ENCODE measurements around the gene P4HA1.
"Not testable (repeated sequence)": the region's sequence is repeated elsewhere in the genome, so short reads cannot be mapped to it uniquely, and the experiment has no call there.

Gene P4HA1

DNA sequence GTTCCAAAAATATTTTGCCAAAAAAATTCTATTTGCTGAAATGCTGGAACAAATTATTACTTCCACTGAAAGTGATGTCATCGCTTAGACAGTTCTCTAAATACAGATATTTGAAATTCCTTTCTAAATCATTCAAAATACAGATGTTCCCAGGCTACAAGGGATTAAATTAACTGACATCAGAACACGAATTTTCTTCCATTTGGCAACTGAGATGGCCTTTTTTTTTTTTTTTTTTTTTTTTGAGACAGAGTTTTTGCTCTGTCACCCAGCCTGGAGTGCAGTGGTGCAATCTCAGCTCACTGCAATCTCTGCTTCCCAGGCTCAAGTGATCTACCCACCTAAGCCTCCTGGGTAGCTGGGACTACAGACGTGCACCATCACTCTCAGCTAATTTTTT lies 57.0 kb downstream of the P4HA1 start:
- no peak for DNase-seq

DNA sequence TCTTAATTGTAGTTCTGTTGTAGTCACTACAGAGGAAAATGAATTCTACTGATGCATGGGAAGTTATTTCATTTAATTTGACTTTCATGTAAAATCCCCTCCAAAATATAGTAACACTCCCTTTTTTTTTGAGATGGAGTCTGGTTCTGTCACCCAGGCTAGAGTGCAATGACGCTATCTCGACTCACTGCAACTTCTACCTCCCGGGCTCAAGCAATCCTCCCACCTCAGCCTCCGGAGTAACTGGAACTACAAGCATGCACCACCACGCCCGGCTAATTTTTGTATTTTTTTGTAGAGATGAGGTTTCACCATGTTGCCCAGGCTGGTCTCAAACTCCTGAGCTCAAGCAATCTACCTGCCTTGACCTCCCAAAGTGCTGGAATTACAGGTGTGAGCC lies 60.4 kb downstream of the P4HA1 start:
- DNase-seq, result not testable (repeated sequence)

- DNase-seq, result no peak
Measured at GRCh38 chr10:73032536-73032935, 64.1 kb downstream of the P4HA1 start.

DNA sequence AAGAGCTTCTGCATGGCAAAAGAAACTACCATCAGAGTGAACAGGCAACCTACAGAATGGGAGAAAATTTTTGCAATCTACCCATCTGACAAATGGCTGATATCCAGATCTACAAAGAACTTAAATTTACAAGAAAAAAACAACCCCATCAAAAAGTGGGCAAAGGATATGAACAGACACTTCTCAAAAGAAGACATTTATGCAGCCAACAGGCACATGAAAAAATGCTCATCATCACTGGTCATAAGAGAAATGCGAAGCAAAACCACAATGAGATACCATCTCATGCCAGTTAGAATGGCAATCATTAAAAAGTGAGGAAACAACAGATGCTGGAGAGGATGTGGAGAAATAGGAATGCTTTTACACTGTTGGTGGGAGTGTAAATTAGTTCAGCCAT lies 70.0 kb downstream of the P4HA1 start:
- DNase-seq, result not testable (repeated sequence)

- not testable (repeated sequence) for DNase-seq
Measured at GRCh38 chr10:73023455-73024070, 73.1 kb downstream of the P4HA1 start.

GRCh38 chr10:73022961-73023360 lies 73.7 kb downstream of the P4HA1 start:
- DNase-seq, result not testable (repeated sequence)

GRCh38 chr10:73021538-73022164 lies 75.0 kb downstream of the P4HA1 start:
- DNase-seq, result not testable (repeated sequence)

- DNase-seq, result no peak
Measured at GRCh38 chr10:73021050-73021449, 75.6 kb downstream of the P4HA1 start.

DNA sequence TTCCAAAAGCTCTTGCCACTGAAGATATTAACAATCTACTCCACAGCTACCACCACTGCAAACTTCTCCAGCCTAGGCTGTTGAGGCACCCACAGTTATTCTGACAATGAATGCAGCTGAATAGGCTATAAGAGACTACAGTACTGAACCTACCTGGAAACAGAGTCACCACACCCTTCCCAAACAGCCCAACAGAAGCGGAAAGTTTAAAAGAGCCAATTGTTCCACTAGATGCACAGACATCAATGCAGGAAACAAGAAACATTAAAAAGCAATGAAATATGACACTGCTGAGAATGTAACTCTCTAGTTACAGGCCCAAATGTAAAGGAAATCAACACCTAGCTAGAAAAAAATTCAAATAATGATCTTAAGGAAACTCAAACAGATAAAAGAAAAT lies 77.6 kb downstream of the P4HA1 start:
- DNase-seq, result no peak

DNA sequence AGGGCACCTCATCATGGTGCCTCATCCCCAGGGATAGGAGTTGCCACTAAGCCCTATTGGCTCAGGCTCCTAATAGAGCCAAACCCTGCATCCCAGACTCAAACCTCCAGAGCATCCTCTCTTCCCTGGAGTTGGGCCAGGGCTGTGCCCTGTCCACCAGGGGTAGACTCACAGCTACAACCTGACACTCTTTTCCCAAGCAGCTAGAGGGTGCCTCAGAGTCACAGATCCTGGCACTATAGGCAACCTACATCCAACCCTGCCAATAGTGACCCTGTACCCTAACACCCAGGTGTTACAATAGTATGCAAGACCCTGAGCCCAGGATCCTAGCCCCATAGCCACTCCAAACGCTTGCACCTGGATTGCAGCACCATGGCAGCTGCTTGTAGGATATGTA lies 78.0 kb downstream of the P4HA1 start:
- no peak for DNase-seq

- no peak for DNase-seq
Measured at GRCh38 chr10:73017955-73018480, 78.6 kb downstream of the P4HA1 start.

GRCh38 chr10:73015779-73016178 lies 80.9 kb downstream of the P4HA1 start:
- no peak for DNase-seq

DNA sequence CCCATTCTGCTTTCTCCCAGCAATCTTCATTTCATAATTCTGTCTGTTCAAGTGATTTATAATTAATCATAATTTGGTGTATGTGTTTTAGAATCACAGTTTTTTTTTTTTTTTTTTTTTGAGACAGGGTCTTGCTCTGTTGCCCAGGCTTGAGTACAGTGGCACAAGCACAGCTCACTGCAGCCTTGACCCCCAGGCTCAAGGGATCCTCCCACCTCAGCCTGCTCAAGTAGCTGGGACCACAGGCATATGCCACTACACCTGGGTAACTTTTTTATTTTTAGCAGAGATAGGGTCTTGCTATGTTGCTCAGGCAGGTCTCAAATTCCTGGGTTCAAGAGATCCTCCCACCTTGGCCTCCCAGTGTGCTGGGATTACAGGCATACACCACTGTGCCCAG lies 92.8 kb downstream of the P4HA1 start:
- DNase-seq, result no peak

- DNase-seq, result no peak
Measured at GRCh38 chr10:73000973-73001372, 95.7 kb downstream of the P4HA1 start.

- DNase-seq, result no peak
Measured at GRCh38 chr10:72997099-72997498, 99.6 kb downstream of the P4HA1 start.

- not testable (repeated sequence) for DNase-seq
Measured at GRCh38 chr10:72995459-72995858, 101.2 kb downstream of the P4HA1 start.

DNA sequence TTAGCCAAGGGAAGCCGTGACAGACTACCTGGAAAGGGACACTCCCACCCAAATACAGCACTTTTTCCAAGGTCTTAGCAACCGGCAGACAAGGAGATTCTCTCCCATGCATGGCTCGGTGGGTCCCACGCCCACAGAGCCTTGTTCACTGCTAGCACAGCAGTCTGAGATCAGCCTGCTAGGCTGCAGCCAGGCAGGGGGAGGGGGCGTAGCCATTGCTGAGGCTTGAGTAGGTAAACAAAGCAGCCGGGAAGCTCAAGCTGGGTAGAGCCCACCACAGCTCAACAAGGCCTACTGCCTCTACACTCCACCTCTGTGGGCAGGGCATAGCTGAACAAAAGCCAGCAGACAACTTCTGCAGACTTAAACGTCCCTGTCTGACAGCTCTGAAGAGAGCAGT lies 106.9 kb downstream of the P4HA1 start:
- DNase-seq, result not testable (repeated sequence)

- DNase-seq, result not testable (repeated sequence)
Measured at GRCh38 chr10:72984618-72985017, 112.0 kb downstream of the P4HA1 start.

- DNase-seq, result no peak
Measured at GRCh38 chr10:72981882-72982529, 114.7 kb downstream of the P4HA1 start.

DNA sequence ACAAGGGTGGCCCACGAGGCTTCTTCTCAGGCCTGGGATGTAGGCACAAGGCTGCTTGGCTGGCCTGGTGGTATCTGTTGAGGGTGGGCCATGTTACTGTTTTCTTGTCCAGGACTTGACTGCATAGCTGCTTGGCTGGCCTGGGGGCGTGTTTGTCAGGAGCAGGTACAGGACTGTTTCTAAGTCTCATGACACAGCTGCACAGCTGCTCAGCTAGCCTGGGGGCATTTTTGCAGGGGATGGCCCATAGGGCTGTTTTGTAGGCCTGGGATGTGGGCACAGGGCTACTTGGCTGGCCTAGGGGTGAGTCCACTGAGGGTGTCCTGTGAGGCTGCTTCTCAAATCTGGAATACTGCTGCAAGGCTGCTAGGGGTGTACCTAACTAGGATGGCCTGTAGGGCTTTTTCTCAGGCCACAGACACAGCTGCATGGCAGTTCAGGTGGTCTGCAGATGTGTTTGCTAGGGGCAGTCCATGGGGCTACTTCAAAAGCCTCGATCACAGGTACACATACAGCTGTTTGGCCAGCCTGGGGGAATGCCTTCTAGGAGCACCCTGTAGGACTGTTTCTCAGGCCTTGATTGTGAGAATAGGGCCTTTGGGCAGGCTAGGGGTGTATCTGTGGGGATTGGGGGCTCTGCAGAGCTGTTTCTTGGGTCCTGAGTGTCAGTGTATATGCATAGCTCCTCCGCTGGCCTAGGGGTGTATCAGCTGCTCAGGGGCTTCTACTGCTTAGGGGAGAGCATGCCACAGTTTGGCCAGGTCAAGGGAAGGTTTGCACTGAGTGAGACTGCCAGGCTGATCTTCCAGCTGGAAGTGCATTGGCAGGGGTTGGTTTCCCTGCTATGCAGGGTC lies 115.4 kb downstream of the P4HA1 start:
- no peak for DNase-seq

- no peak for DNase-seq
Measured at GRCh38 chr10:72980348-72980747, 116.3 kb downstream of the P4HA1 start.

GRCh38 chr10:72979709-72980108 lies 117.0 kb downstream of the P4HA1 start:
- DNase-seq, result no peak

DNA sequence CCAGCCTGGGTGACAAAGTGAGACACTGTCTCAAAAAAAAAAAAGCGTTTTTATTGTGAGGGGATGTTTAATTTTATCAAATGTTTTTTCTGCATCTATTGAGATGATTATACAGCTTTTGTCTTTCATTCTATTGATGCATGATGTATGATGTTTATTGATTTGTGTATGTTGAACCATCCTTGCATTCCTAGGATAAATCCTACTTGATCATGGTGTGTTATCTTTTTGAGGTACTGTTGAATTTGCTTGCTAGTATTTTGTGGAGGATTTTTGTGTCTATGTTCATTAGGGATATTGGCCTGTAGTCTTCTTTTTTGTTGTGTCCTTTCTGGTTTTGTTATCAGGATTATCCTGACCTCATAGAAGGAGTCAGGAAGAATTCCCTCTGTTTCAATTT lies 119.8 kb downstream of the P4HA1 start:
- no peak for DNase-seq
